Measurements from ENCODE around the gene NECAB2.

The NECAB2 gene

DNA sequence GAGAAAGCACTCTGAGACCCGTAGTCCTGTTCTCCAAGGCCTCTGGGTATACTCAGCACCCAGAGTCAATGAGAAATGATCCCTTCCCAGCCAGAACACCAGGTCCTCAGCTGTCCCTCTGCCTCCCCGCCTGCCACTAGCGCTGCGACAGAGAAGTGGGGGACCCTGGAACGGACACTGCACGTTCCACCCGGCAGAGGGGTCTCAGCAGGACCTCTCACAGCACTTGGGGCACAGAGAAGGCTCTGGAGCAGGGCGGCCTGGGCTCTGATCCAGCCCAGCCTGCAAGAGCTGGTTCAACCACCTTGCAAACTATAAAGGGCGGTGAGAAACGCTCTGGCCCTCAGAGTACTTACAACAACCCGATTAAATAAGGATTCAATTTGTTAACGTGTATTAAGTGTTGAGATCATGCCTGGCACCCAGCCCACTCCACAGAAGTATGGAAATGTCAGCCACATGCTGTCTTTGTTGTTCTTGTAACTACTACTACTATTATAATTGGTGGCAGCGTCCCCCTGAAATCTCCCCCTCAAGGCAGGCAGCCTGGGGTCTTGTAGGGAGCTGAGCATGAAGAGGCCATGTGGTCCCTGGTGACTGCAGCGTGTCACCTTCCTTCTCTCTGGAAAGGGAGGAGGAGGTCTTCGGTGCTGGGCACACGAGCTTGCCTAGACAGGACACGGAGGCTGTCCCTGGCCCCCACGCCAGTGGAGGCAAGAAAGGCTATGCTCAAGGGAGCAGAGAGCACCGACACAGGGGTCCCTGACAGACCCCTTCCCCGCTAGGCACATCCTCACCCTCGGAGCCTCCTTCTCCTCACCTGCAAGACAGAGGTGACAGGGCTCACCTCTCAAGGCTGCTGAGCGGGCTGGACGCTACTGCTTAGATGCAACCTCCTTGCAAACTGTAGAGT lies 12.6 kb upstream of the NECAB2 start:
- ChIA-PET CTCF (interaction anchor here (0.5 to 1.4 kb wide), 4 partner anchors 16 to 368 kb away, joined by 3 to 10 read pairs (median 6); partner anchors contain the start of gene SLC38A8), POLR2A (ENCODE audit: low non-redundant PET) (no interaction called here)
- TF ChIP-seq, protein P1, sequence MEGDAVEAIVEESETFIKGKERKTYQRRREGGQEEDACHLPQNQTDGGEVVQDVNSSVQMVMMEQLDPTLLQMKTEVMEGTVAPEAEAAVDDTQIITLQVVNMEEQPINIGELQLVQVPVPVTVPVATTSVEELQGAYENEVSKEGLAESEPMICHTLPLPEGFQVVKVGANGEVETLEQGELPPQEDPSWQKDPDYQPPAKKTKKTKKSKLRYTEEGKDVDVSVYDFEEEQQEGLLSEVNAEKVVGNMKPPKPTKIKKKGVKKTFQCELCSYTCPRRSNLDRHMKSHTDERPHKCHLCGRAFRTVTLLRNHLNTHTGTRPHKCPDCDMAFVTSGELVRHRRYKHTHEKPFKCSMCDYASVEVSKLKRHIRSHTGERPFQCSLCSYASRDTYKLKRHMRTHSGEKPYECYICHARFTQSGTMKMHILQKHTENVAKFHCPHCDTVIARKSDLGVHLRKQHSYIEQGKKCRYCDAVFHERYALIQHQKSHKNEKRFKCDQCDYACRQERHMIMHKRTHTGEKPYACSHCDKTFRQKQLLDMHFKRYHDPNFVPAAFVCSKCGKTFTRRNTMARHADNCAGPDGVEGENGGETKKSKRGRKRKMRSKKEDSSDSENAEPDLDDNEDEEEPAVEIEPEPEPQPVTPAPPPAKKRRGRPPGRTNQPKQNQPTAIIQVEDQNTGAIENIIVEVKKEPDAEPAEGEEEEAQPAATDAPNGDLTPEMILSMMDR (conservative IDR thresholded peaks at IDR 0.05; ENCODE audit: low read depth): no peak
- peak overlapping the region; percentile 41; the same call in 1 of the 2 replicates for H3K27ac ChIP-seq
- DNase-seq (ENCODE audit: low spot score): no peak

DNA sequence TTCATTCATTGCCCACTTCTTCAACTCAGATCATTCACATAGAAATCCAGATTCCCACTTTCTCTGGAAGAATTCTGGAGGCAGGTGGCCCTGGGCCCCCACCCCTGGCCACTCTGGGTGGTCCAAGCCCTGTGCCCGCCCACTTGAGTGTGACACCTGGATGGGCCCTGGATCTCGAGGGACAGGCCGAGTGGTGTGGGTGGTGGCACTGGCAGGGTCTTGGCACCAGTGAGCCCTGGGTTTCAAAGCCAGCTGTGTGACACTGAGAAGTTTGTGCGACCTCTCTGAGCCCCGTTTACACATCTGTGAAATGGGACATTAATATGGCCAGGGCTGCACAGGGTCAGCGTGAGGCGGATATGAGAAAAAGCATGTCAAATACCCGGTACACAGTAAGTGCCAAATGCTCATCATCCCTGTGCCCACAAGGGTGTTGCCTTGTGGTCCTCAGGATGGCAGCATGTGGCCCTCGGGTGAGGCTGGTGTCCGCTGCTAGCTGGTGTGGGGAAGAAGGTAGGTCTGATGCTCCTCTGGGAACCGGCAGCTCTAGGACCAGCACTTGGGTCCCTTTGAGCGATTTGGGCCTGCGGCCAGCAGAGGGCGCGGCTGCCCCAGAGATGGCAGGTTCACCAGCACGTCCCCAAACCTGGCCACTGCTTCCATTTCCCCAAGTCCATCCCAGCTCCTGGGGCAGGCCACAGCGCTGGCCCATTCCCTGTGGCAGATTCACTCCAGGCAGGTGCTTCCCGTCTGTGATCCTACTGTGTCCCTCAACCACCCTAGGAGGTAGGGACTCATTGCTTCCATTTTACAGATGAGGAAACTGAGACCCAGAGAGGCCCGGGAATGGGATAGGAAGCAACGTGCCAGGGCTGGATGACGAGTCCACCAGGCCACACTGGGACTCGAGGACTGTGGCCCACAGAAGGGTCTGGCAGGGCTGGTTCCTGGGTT lies 11.4 kb upstream of the NECAB2 start:
- TF ChIP-seq, protein P1 (conservative IDR thresholded peaks at IDR 0.05; ENCODE audit: low read depth): peak; percentile 89
- ChIA-PET POLR2A (ENCODE audit: low non-redundant PET) (no interaction called here), CTCF (interaction anchor here (0.6 to 1.5 kb wide), 15 partner anchors 9 to 313 kb away, joined by 3 to 11 read pairs (median 4); partner anchors contain the start of gene SLC38A8)
- 0 out of 2 replicates have a peak overlapping the region, but pooled peaks have one; percentile 8 for H3K27ac ChIP-seq
- DNase-seq (ENCODE audit: low spot score): peak; percentile 61

DNA sequence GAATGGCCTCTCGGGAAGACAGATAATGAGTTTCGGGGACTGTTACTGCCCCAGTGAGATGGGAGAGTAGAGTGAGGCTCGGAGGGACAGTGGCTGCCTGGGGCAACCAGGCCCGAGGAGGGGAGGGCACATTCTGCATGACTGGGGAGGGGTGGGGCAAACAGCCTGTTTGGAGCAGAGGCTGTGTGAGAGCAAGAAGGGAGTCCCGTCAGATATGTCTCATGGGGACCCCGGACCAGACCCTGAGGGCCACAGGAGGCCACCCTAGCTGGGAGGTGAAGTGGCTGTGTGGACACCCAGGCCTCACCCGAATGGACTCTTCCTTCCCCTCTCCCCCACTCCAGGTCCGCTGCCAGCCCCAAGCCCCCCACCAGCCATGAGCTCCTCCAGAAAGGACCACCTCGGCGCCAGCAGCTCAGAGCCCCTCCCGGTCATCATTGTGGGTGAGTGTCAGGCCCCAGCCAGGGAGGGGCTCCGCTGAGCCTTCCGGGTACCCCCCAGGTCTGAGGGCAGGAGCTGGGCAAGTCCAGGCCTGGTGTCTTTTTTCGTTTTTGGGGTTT lies 10.7 kb upstream of the NECAB2 start:
- H3K27ac ChIP-seq: no peak overlapping the region
- POLR2A ChIA-PET (ENCODE audit: low non-redundant PET): interaction anchor here (0.5 to 0.6 kb wide), 2 partner anchors 85 to 218 kb away, joined by 3 read pairs; partner anchors contain the start of gene SLC38A8
- TF ChIP-seq, protein P1 (conservative IDR thresholded peaks at IDR 0.05; ENCODE audit: low read depth): no peak
- DNase-seq (ENCODE audit: low spot score): no peak
- CTCF ChIA-PET: interaction anchor here (0.6 to 1.5 kb wide), 11 partner anchors 9 to 122 kb away, joined by 3 to 11 read pairs (median 5); partner anchors contain the start of gene SLC38A8

DNA sequence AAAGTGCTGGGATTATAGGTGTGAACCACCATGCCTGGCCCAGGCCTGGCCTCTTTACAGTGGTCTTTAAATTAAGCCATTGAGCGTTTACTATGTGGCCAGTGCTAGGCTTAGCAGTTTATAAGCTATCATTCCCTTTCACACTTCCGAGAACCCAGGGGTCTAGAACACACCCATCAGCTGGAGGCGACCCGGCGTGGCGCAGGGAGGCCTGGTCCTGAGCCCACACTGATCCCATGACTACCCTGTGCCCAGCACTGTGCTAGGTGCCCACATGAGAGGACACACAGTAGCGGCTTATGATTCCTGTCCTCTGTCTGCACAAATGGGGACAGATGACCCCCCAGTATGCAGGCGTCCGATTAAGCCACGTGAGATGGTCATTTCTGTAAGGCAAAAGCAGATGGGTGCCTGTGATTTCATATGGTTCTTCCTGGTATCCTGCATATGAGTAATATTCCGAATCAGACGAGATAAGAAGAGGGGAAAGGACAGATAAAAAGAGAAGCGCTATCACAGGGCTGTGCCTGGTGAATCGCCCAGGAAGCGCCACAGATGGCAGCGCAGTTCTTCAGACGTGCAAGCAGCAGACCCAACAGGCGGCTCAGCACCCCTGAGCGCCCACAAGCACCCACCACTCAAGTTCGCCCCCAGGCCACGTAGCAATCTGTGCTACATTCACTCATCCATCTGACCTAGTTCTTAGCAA lies 9.8 kb upstream of the NECAB2 start:
- POLR2A ChIA-PET (ENCODE audit: low non-redundant PET): interaction anchor here (0.5 to 0.6 kb wide), 2 partner anchors 84 to 217 kb away, joined by 3 read pairs; partner anchors contain the start of gene SLC38A8

DNA sequence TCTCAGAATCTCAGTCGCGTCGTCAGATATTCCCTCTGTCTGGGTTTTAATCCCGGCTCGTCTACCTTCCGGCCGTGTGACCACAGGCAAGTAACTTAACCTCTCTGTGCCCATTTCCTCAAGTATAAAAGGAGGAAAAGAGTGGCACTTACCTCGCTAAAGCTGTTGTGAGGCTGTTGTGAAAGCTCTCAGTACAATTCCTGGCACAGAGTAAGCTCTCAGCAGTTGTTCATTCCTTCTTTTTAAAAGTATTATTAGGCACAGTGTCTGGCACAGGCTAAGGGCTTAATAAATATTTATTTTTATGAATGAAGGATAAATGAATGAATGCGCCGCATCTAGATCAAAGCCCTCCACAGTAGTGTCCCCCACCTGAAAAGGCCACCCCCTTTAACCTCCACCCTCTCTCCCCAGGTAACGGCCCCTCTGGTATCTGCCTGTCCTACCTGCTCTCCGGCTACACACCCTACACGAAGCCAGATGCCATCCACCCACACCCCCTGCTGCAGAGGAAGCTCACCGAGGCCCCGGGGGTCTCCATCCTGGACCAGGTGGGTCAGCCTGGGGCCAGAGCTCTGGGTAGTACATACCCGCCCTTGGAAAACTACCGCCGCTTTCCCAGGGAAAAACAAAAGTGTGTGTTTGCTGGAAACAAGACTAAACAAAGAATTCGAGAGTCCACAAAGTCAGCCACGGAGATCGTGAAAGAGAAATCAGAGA lies 9.0 kb upstream of the NECAB2 start:
- ChIA-PET CTCF (no interaction called here), POLR2A (ENCODE audit: low non-redundant PET) (no interaction called here)
- TF ChIP-seq, protein P1 (conservative IDR thresholded peaks at IDR 0.05; ENCODE audit: low read depth): no peak
- no peak overlapping the region for H3K27ac ChIP-seq
- DNase-seq (ENCODE audit: low spot score): no peak

More for the DNA sequence above, 9.8 kb upstream of the NECAB2 start:
- CTCF ChIA-PET: interaction anchor here (0.6 to 0.9 kb wide), 3 partner anchors 8 to 86 kb away, joined by 3 to 4 read pairs (median 3); no protein-coding TSS in a partner anchor
- TF ChIP-seq, protein P1 (conservative IDR thresholded peaks at IDR 0.05; ENCODE audit: low read depth): no peak
- DNase-seq (ENCODE audit: low spot score): no peak
- H3K27ac ChIP-seq: no peak overlapping the region
